Progenitor cell of endocrine pancreas (in vitro differentiated cells): ENCODE measurements around the gene HOXA13. TPM values are rescaled to one million over a fixed set of nuclear protein-coding genes. Genes with fewer than 3 reads are reported as not detected.

Experiments used
- DNase-seq: peaks from one replicate; pipeline ENCODE4 v3.0.0; 2021; ENCODE audit warnings: low spot score; ENCODE audit not compliant: unreplicated experiment
- H3K27ac Mint-ChIP-seq: 2 replicates; pipeline ENCODE4 v1.8.0; 2021; ENCODE audit warnings: mild to moderate bottlenecking, moderate library complexity, mixed read lengths
- H3K27me3 Mint-ChIP-seq: 2 replicates; pipeline ENCODE4 v1.8.0; 2021; ENCODE audit warnings: mixed read lengths
- H3K36me3 Mint-ChIP-seq: 2 replicates; pipeline ENCODE4 v1.8.0; 2022; ENCODE audit warnings: mixed read lengths; ENCODE audit not compliant: insufficient read depth
- H3K4me1 Mint-ChIP-seq: 2 replicates; pipeline ENCODE4 v1.8.0; 2021; ENCODE audit warnings: low read depth, mixed read lengths
- H3K4me3 Mint-ChIP-seq: 2 replicates; pipeline ENCODE4 v1.8.0; 2021; ENCODE audit warnings: low read depth, mild to moderate bottlenecking, moderate library complexity, mixed read lengths
- H3K9me3 Mint-ChIP-seq: 2 replicates; pipeline ENCODE4 v1.8.0; 2021; ENCODE audit warnings: low read depth, mixed read lengths
- total RNA-seq: library from RNA; stranded (reverse); gene quantifications from 2 replicates; pipeline ENCODE4 v1.2.1, GENCODE V29; 2021
- TF ChIP-seq, protein P1 (sequence below): fragments of 200-600 bp; sonication (generic); IDR thresholded peaks from one replicate; pipeline ENCODE4 v1.5.0; 2021; ENCODE audit warnings: antibody characterized with exemption, mild to moderate bottlenecking; ENCODE audit not compliant: unreplicated experiment

Gene HOXA13
- total RNA-seq, 1 donor from 2014 or later, result not detected

DNA sequence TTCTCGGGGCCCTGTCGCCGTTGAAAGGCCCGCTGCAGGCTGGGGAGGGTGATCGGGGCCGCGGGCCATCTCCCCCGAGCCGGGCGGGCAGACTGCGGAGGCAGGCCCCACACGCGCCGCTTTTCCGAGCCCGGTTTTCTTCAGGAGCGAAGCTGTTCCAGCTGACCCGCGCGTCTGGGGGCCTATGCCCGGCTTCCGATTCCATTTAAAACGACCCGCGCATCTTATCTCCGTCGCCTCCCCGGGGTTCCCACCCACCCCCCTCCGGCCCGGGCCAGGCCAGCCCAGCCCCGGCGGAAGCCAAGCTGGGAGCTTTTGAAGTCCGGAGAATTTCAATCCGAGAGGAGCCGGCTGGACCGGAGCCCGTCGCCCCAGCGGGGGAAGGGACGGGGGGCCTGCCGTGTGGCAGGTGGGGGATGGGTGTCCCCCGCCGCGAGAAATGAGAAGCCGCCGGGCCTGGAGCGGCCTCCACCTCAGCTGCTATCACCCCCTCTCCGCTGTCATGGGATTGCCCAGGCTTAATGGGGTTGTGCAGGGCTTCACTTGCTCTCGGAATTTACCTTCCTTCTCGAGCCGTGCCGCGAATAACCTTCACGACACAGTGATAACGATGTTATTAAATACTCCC lies 39.6 kb upstream of the HOXA13 start:
- Mint-ChIP-seq H3K4me3 (no peak overlapping the region), H3K4me1 (peaks cover 10% of the 10 kb centered on the region), H3K27ac (no peak overlapping the region)

DNA sequence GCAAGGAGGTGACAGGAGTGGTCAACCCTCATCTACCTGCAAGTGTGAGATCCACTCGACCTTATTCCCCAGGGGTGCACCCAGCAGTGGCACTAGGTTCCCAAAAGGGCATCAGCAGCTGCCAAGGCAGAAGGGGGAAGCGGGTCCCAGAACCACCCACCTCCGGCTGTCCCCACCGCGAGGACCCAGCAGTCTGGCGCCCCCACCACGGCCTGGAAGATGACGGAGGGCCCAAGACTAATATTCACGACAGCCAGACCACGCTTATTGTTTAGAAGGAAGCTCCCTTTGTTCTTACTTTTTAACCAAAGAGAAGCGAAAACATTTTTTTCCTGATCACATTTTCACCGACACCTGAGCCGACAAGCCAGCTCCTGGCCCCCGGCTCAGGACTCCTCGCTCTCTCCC lies 39.1 kb upstream of the HOXA13 start:
- Mint-ChIP-seq H3K27ac (peak overlapping the region; percentile 16), H3K4me1 (peaks cover 10% of the 10 kb centered on the region), H3K27me3 (peaks cover 87% of the 10 kb centered on the region), H3K9me3 (no peaks in the 10 kb centered on the region), H3K36me3 (no peaks in the 10 kb centered on the region), H3K4me3 (peak overlapping the region; percentile 45)
- DNase-seq, result no peak
- TF ChIP-seq, protein P1, sequence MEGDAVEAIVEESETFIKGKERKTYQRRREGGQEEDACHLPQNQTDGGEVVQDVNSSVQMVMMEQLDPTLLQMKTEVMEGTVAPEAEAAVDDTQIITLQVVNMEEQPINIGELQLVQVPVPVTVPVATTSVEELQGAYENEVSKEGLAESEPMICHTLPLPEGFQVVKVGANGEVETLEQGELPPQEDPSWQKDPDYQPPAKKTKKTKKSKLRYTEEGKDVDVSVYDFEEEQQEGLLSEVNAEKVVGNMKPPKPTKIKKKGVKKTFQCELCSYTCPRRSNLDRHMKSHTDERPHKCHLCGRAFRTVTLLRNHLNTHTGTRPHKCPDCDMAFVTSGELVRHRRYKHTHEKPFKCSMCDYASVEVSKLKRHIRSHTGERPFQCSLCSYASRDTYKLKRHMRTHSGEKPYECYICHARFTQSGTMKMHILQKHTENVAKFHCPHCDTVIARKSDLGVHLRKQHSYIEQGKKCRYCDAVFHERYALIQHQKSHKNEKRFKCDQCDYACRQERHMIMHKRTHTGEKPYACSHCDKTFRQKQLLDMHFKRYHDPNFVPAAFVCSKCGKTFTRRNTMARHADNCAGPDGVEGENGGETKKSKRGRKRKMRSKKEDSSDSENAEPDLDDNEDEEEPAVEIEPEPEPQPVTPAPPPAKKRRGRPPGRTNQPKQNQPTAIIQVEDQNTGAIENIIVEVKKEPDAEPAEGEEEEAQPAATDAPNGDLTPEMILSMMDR, result no peak

More for the DNA sequence above, 39.6 kb upstream of the HOXA13 start:
- H3K9me3 Mint-ChIP-seq, result no peaks in the 10 kb centered on the region
- TF ChIP-seq, protein P1, result no peak
- no peaks in the 10 kb centered on the region for H3K36me3 Mint-ChIP-seq
- H3K27me3 Mint-ChIP-seq, result peaks cover 88% of the 10 kb centered on the region
- no peak for DNase-seq

DNA sequence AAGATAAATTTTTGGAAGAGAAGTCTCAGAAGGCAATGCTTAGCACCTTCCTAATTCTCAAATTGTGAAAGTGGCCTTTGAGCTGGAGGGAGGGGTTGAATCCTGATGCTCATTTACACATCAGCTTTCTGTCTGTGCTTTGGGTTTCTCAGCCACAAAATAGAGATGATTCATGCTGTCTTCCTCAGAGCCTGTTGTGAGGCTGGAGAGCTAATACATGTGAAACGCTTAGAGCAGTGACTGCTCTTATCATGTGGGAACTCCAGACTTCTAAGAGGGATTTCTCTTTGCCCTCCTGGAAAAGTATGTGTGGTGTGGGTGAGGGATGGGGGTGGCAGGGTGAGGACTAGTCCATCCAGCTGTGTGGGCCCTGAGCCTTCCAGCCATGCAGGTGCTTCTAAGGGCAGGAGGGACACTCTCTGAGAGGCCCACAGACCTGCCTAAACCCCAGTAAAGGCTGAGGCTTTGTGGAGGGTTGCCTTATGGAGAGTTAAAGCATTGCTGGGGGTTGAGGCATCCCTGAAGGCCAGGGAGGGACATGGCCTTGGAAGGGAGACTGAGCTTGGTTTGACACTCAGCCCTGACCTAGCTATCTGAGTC lies 37.9 kb upstream of the HOXA13 start:
- H3K4me3 Mint-ChIP-seq, result no peak overlapping the region

DNA sequence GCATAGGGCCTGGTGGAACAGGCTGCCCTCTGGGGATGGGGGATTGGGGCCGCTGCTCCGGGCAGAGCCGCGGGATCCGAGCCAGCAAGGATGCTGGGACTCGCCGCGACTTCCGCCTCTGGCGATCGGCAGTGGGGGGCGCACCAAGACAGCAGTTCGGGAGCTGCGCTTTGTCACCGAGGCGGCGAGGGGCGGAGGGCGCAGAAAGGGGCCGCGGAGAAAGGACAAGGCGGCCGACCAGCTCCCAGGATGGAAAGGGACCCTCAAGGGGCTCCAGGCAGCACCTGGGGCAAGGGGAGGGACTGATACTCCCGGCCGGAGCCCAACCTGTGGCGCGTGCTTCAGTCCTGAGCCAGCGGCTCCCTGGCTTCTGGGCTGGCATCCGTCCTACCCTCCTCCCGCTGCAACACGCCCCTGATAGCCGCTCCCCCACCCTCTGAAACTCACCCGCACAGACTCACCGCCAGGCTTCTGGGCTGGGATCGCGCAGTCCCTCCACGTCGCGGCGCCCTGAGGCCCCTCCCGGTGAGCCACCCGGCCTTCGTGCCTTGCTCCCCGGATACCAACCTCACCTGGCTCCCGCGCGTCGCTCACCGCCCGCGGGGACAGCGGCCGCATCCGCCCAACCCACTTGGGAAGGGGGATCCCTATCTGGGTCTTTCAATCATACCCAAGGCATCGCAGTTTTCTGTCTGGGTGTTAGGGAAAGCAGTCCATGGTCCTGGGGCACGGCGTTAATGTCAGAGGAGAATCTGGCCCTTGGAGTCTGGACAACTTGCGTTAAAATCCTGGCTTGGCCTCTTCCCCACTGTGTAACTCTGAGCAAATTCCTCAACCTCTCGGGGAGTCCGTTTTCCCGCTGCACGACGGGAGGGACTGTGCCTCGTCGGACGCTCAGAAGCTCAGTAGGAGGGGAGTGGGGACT lies 35.8 kb upstream of the HOXA13 start:
- Mint-ChIP-seq H3K27me3 (peaks cover 71% of the 10 kb centered on the region), H3K4me3 (peak overlapping the region; percentile 66), H3K4me1 (peaks cover 6% of the 10 kb centered on the region), H3K36me3 (no peaks in the 10 kb centered on the region), H3K27ac (no peak overlapping the region), H3K9me3 (no peaks in the 10 kb centered on the region)
- peak; percentile 60 for DNase-seq
- TF ChIP-seq, protein P1, result peak; percentile 61

More for the DNA sequence above, 37.9 kb upstream of the HOXA13 start:
- Mint-ChIP-seq H3K27me3 (peaks cover 90% of the 10 kb centered on the region), H3K27ac (no peak overlapping the region), H3K9me3 (no peaks in the 10 kb centered on the region), H3K4me1 (peaks cover 6% of the 10 kb centered on the region), H3K36me3 (no peaks in the 10 kb centered on the region)
- DNase-seq, result no peak
- TF ChIP-seq, protein P1, result no peak

DNA sequence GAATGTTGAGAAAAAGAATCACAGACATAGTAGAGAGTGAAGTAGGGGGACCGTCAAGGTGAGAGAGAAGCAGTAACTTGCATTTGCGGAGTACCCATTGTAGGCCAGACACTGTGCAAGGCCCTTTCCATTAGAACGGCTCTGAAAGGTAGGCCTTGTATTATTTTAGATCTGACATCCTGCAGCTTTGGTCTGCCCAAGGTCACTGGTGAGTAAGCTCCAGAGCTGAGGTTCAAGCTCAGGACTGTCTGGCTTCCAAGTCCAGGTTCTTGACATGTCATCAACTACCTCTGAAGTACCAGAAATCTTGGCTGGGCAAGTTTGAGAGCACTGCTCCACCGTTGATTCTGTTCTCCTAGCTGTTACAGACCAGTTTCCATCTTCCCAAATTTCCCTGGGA lies 29.6 kb upstream of the HOXA13 start:
- H3K27me3 Mint-ChIP-seq, result peaks cover 77% of the 10 kb centered on the region
- no peaks in the 10 kb centered on the region for H3K36me3 Mint-ChIP-seq
- no peaks in the 10 kb centered on the region for H3K9me3 Mint-ChIP-seq
- DNase-seq, result no peak
- TF ChIP-seq, protein P1, result no peak
- peaks cover 1% of the 10 kb centered on the region for H3K4me1 Mint-ChIP-seq
- no peak overlapping the region for H3K27ac Mint-ChIP-seq
- no peak overlapping the region for H3K4me3 Mint-ChIP-seq
